TTC549 (cell line): ENCODE results near the gene WDR1.

Experiments
- FAIRE-seq: peaks from 2 replicates; lab custom pipeline; 2012; peaks lifted over from hg19 to GRCh38; lab: Jason Lieb, UNC

WDR1 gene

DNA sequence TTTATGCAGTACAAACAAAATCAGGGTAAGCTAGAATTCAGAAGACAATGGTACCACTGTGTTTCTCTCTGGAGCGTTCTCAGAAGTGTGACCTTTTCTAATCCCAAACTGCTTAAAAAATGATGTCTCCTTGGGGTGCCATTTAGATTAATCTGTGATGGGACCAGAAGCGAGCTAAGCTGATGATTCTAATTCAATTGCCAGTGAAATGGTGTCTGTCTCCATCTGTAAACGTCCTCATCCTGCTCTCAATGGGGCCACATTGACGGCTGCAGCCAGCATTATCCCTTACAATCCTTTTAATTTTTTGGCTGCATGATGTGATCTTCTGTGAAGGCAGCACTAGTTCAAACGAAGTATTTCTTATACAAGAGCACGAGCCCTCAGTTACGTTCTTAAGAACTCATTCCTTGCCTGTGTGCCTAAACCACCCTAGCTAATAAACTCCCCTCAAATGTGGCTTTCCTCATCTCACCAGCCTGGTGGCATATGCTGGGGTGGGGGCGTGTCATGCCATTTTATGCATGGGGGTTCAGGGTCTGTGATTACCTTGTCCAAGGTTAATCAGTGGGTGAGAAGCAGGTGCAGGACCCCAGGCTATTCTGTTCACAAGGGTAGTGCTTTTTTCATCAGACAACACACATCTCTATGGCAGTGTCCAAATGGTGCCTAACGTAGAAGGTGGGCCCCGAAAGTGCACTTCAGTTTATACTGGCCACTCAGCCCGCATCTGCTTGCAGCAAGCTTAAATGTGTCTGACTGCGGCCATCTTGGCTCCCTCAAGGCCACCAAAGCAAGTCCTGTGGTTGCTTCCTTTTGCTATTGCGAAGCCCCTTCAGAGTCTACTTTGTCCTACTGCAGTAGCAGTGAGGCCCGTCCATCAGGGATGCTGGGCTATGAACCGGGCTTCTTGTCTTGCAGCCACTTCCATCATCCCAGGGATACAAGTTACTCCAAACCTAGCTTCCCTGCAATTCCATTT, 49.6 kb downstream of the WDR1 start:
- no peak for FAIRE-seq

- no peak for FAIRE-seq
Measured at GRCh38 chr4:10066206-10066605, 50.4 kb downstream of the WDR1 start.

DNA sequence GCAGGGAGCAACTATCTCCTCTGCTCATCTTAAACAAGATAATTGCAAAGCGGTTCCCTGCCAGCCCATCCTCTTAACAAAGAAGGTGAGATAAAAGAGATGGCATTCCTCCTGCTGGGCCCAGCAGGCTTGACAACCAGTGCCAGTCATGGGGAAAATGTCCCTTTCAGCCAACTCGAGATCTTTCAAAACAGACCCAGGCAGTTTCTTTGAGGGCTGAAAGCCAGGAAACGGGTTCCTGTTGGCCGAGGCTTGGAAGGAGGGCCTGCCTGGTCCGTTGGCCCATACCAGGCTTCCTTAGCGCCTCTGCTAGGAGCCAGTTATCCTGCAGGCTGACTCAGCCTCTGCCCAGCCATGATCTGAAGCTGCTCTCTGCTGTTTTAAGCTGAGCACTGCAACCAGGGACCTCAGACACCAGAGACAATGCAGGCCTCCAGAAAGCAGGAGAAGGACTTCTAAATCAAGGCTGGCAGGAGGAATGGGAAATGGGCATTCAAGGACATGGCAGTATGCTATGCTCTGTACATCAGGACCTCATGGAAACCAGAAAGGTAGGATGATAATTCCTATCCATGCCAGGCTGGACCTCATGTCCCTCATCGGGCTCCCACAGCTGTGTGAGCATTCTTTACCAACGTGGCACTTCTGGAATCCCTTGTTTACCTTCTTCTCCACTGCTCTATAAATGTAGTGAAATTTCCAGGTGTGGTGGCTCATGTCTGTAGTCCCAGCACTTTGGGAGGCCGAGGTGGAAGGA, 52.9 kb downstream of the WDR1 start:
- FAIRE-seq = no peak

DNA sequence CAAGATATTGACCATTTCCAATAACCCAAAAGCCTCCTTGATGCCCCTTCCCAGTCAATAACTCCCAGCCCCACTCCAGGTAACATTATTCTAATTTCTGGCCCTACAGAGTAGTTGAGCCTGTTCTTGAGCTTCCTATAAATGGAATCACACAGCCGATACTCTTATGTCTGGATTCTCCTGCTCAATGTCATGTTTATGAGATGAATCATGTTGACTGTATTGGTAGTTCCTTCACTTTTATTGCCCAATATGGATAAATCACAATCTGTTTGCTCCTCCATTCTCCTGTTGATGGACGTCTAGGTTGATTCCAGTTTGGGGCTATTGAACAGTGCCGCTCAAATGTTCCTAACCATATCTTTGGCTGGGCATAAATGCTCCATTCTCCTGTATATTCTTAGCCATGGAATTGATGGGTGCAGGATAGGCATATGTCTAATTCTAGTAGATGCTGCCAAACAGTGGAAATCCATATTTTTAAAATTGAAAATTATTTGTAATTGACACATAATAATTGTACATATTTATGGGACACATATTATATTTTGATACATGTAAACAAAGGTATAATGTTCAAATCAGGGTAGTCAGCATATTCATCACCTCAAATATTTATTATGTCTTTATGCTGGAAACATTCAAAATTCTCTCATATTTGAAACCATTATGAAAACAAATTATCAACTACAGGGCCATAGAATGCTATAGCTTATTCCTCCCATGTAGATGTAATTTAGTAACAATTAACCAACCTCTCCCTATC, 54.8 kb downstream of the WDR1 start:
- no peak for FAIRE-seq

- FAIRE-seq = no peak
Measured at GRCh38 chr4:10058371-10058770, 58.2 kb downstream of the WDR1 start.

GRCh38 chr4:10057023-10057395, 59.6 kb downstream of the WDR1 start:
- no peak for FAIRE-seq

DNA sequence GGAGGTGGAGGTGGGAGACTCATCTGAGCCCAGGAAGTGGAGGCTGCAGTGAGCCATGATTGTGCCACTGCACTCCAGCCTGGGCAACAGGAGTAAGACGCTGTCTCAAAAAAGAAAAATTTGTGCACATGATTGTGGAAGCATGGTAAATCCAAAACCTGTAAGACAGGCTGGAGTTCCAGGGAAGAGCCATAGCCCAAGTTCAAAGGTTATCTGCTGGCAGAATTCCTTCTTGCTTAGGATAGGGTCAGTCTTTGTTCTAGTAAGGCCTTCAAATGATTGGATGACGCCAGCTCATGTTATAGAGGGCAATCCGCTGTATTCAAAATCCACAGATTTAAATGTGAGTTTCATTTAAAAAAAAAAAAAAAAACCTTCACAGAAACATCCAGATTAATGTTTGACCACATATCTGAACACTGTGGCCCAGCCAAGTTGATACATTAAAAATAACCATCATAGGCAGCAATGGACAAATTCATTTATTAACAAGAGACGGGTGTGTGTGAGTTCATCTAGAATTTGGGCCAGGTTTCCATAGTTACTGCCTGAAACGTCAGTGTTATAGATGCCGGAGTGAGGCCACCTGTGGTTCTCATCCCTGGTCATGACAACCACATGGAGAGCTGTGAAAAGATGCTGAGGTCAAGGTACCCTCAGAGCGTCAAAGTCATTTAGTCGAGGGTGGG, 60.1 kb downstream of the WDR1 start:
- FAIRE-seq = no peak

- no peak for FAIRE-seq
Measured at GRCh38 chr4:10055871-10056270, 60.7 kb downstream of the WDR1 start.

GRCh38 chr4:10054571-10055041, 62.0 kb downstream of the WDR1 start:
- FAIRE-seq = no peak

DNA sequence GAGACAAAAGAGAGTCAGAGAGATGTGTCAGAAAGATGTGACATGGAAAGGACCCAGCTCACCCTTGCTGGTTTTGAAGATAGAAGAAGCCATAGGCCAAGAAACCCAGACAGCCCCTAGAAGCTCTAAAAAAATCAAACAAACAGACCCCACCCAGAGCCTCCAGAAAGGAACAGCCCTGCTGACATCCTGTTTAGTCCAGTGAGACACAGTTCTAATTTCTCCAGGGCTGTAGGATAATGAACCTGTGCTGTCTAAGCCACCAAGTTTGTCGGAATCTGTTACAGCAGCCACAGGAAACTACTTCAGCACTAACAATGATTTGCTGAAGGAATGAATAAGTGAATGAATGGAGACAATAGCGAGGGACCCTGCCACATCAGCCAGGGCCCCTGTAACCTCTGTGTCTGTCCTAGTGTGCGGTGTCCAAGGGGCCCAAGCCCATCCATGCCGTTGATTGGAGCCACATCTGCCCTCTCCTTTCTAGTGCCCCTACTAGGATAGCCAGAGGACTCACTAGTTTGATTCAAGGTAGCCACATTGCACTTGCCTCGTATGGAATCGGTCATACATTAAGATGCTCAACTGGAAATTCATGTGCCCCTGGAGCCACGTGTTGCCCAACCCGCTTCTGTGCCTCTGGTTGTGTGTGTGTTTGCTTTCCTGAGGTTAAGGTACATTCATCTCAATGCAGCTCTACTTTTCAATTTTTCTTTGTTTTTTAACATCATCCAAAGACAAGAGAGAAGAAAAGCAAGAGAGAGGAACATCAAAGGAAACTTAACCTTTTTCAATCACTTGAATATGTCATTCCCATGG, 62.8 kb downstream of the WDR1 start:
- no peak for FAIRE-seq

DNA sequence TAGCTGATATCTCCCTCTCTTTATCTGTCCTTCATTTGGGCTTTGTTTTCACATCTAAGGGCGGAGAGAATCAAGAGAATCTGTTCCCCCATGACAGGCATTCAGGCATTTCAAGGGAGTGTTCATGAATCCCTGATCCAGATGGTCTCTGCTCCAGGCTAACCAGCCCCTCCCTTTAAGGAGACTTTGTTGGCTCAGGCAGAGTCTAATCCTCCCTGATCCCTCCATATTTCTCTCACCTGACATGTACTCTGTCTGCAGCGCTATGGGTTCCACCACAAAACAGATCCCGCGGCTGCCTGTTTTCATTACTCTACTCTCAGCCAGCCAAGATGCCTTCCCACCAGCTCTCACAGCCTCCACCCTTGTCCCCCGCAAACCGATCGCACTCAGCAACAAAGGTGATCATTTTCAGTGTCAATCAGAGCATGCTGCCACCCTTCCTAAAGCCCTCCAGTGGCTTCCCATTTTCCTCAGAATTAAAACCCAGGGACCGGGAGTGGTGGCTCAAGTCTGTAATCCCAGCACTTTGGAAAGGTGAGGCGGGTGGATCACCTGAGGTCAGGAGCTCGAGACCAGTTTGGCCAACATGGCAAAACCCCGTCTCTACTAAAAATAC, 65.0 kb downstream of the WDR1 start:
- no peak for FAIRE-seq

DNA sequence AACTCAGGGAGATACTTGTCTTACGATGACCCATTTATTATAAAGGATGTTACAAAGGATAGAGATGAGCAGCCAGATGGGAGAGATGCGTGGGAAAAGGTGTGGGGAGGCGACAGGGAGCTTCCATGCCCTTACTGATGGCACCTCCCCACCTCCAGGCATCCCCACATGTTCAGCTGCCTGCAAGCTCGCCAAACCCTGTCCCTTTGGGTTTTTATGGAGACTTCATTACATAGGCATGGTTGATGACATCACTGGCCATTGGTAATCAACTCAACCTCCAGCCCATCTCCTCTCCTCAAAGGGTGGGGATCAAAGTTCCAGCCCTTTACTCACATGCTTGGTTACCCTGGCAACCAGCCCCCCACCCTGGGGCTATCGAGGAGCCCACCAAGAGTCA, 65.9 kb downstream of the WDR1 start:
- FAIRE-seq = no peak

DNA sequence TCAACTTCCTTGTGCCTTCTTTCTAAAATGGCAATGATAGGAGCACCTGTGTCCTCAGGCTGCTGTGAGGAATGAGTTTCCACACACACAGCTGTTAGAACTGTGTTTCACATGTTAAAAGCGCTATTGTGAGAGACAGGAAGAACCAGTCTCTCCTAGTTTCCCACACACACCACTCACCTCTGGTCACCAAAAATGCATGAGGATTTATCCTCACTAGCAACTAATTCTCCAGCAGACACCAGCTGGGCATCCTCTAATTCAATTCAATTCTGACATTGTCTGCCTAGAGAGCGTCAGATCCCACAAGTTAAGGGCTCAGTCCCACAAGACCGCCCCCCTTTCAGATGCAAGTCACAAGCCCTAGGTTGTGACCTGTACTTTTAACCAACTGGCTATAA, 66.3 kb downstream of the WDR1 start:
- no peak for FAIRE-seq

- FAIRE-seq = no peak
Measured at GRCh38 chr4:10048941-10049697, 67.5 kb downstream of the WDR1 start.

DNA sequence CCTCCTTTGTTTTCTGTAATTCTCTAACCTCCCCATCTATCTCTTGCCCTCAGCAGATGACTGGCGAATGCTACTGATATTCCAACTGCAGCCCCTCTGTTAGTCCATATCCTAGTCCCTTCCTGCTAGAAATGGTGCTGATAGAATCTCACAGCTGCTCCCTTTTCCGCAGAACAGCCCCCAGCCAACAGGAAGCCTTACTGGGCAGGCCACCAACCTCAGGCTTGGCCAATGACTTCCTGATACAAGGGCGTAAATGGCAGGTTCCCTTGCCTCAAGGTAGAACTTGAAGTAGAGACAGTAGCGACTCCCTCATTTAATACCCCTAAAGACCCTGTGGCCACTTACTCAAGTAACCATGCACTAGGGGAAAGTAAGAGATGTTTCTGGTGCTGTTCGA, 68.6 kb downstream of the WDR1 start:
- no peak for FAIRE-seq

DNA sequence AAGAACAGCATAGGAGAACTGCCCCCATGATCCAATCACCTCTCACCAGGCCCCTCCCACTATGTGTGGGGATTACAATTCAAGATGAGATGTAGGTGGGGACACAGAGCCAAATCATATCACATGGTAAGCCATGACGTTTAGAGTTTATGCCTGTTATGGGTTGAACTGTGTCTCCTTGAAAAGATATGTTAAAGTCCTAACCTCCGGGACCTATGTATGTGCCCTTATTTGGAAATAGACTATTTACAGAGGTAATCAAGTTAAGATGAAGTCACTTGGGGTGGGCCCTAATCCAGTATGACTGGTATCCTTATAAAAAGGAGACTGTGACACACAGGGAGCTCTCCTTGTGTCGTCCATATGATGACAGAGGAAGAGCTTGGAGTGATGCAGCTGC, 70.1 kb downstream of the WDR1 start:
- FAIRE-seq = no peak

- no peak for FAIRE-seq
Measured at GRCh38 chr4:10045481-10045880, 71.1 kb downstream of the WDR1 start.

GRCh38 chr4:10041036-10041435, 75.6 kb downstream of the WDR1 start:
- FAIRE-seq = no peak

DNA sequence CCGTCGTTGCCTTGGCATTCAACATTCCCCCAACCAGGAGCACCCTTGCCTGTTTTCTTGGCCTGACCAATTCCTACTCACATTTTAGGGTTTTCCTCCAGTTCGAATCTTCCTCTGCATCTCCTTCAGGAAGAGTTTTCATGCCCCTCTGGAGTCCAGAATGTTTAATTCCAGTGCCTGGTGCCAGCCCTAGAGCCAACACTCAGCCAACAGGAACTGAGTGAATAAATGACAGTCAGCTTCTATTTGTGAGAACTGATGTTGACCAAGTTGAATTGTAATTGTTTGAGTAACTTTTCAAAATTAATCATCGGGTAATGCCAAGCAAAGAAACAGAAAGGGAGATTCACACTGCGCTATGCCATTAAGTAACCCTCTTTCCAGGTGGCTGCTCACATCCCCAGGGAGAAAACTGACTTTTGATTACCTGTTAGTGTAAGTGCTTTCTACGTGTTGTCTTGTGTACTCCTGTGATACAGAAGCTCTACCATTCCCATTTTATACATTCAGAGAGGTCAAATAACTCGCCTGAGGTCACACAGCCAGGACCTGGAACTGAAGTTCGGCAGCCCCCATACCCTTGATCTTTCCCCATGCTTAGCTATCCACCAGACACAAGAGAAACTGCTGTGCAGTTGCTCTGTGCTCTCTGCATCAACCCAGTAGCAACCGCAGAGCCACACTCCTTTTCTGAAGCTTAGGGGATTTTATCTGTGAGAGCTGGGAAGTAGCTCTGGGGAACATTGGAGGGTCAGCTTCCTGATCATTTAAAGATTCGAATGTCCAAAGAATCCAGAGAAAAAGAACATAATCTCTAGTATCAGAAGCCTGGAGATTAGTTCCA, 76.3 kb downstream of the WDR1 start:
- no peak for FAIRE-seq
